ENCODE data around the gene THRA.

THRA gene

GRCh38 chr17:40100669-40101366 lies 38.1 kb downstream of the THRA start:
- TF ChIP-seq POLR2AphosphoS5 (IDR thresholded peaks at IDR 0.05; ENCODE audit: low read depth) (no peak), REST (IDR thresholded peaks at IDR 0.05; ENCODE audit: insufficient replicate concordance, low read depth) (no peak), SPI1 (IDR thresholded peaks at IDR 0.05; ENCODE audit: borderline replicate concordance, low read depth) (no peak), GABPA (IDR thresholded peaks at IDR 0.05; ENCODE audit: low read depth) (no peak), CTCF (IDR thresholded peaks at IDR 0.05; ENCODE audit: insufficient read depth, low read length) (no peak)
- peak; percentile 96 to 98 for DNase-seq (ENCODE audit: low read depth in 1 of 2, low spot score in 1 of 2)
- Histone ChIP-seq H3K4me3 (replicated peaks; ENCODE audit: insufficient read depth, low read length) (peak overlapping the region; percentile 62), H3K27me3 (ENCODE audit: insufficient read depth, poor library complexity, severe bottlenecking) (no peaks in the 10 kb centered on the region), H3K27ac (replicated peaks) (peak overlapping the region; percentile 77)

- Histone ChIP-seq H3K4me3 (replicated peaks; ENCODE audit: insufficient read depth, low read length) (no peak overlapping the region), H3K27me3 (ENCODE audit: insufficient read depth, poor library complexity, severe bottlenecking) (no peaks in the 10 kb centered on the region)
Measured at GRCh38 chr17:40101367-40102210, 38.8 kb downstream of the THRA start.

More at GRCh38 chr17:40101367-40102210, 38.8 kb downstream of the THRA start:
- TF ChIP-seq GABPA (IDR thresholded peaks at IDR 0.05; ENCODE audit: low read depth), result no peak
- no peak for TF ChIP-seq POLR2AphosphoS5 (IDR thresholded peaks at IDR 0.05; ENCODE audit: low read depth)
- TF ChIP-seq CTCF (IDR thresholded peaks at IDR 0.05; ENCODE audit: insufficient read depth, low read length), result no peak
- no peak; the same call in 1 of the 2 replicates for TF ChIP-seq SPI1 (IDR thresholded peaks at IDR 0.05; ENCODE audit: borderline replicate concordance, low read depth)
- no peak for TF ChIP-seq REST (IDR thresholded peaks at IDR 0.05; ENCODE audit: insufficient replicate concordance, low read depth)
- no peak for DNase-seq (ENCODE audit: low read depth in 1 of 2, low spot score in 1 of 2)
- no peak overlapping the region for H3K27ac ChIP-seq (replicated peaks)
